Endodermal cell (in vitro differentiated cells): ENCODE results near the gene TAS2R60. TPM values are rescaled to one million over a fixed set of nuclear protein-coding genes. Genes with fewer than 3 reads are reported as not detected.

Experiments used
- DNase-seq: peaks from one replicate; pipeline ENCODE4 v3.0.0-alpha.2; 2017
- H3K27ac ChIP-seq: 2 replicates; pipeline ENCODE4 v1.5.1; 2013; ENCODE audit warnings: mild to moderate bottlenecking, low read depth, low read length, moderate library complexity
- H3K27me3 ChIP-seq: 2 replicates; pipeline ENCODE4 v1.6.1; 2013; ENCODE audit warnings: mild to moderate bottlenecking, low read length, moderate library complexity; ENCODE audit not compliant: insufficient read depth, control insufficient read depth, poor library complexity, severe bottlenecking
- H3K36me3 ChIP-seq: 2 replicates; pipeline ENCODE4 v1.7.0; 2013; ENCODE audit warnings: mild to moderate bottlenecking, low read length, moderate library complexity; ENCODE audit not compliant: control insufficient read depth, insufficient read depth
- H3K4me1 ChIP-seq: one replicate; pipeline ENCODE4 v1.7.0; 2013; ENCODE audit warnings: low read length; ENCODE audit not compliant: control insufficient read depth, insufficient read depth
- H3K4me3 ChIP-seq: 2 replicates; pipeline ENCODE4 v1.5.1; 2013; ENCODE audit warnings: mild to moderate bottlenecking, low read length, moderate library complexity
- H3K9ac ChIP-seq: 2 replicates; pipeline ENCODE4 v1.6.1; 2013; ENCODE audit warnings: mild to moderate bottlenecking, low read length, moderate library complexity; ENCODE audit not compliant: poor library complexity, severe bottlenecking; ENCODE audit errors: extremely low read depth
- H3K9me3 ChIP-seq: 2 replicates; pipeline ENCODE4 v1.6.1; 2013; ENCODE audit warnings: mild to moderate bottlenecking, low read length, moderate library complexity; ENCODE audit not compliant: control insufficient read depth
- H3K27ac Mint-ChIP-seq: 2 replicates; pipeline ENCODE4 v1.8.0; 2020; ENCODE audit warnings: mixed read lengths
- H3K27me3 Mint-ChIP-seq: 2 replicates; pipeline ENCODE4 v1.8.0; 2021; ENCODE audit warnings: mild to moderate bottlenecking, mixed read lengths; ENCODE audit not compliant: insufficient read depth
- H3K36me3 Mint-ChIP-seq: 2 replicates; pipeline ENCODE4 v1.8.0; 2020; ENCODE audit warnings: low read depth, mixed read lengths
- H3K4me1 Mint-ChIP-seq: 2 replicates; pipeline ENCODE4 v1.8.0; 2020; ENCODE audit warnings: mixed read lengths
- H3K4me3 Mint-ChIP-seq: 2 replicates; pipeline ENCODE4 v1.8.0; 2020; ENCODE audit warnings: mild to moderate bottlenecking, moderate library complexity, mixed read lengths
- H3K9me3 Mint-ChIP-seq: 2 replicates; pipeline ENCODE4 v1.8.0; 2020; ENCODE audit warnings: mild to moderate bottlenecking, mixed read lengths
- WGBS, 2 experiments: methylation state at CpG; one replicate each; pipeline versions ENCODE4 v1.1.5 to v1.1.7; 2013; ENCODE audit warnings: missing lambda C conversion rate in 2 of 2, mixed read lengths in 1 of 2; ENCODE audit not compliant: insufficient coverage in 1 of 2, insufficient read length in 1 of 2; 5-methylcytosine and 5-hydroxymethylcytosine counted together
- total RNA-seq, 2 donors: library from RNA; stranded (reverse); fragmentation: NEBNext Ultra II Directional in 1 of 2; extraction: Animal tissue kit (Norgen Biotek cat#: 25700) in 1 of 2; gene quantifications; 2 replicates in 1 of 2; 3 replicates in 1 of 2; pipeline ENCODE4 v1.2.1, GENCODE V29; 2021
- TF ChIP-seq, protein P1 (sequence below): fragments of 200-600 bp; sonication (generic); conservative IDR thresholded peaks from 2 replicates; pipeline ENCODE4 v1.5.0; 2021; ENCODE audit warnings: antibody characterized with exemption, mild to moderate bottlenecking

The TAS2R60 gene
- total RNA-seq, 2 donors from 2014 or later = 0.37 TPM; not detected in 1

GRCh38 chr7:143479055-143479766 is 36.0 kb downstream of the TAS2R60 start:
- Mint-ChIP-seq H3K36me3 (no peaks in the 10 kb centered on the region), H3K4me1 (no peaks in the 10 kb centered on the region), H3K4me3 (no peak overlapping the region), H3K9me3 (no peaks in the 10 kb centered on the region), H3K27me3 (no peaks in the 10 kb centered on the region), H3K27ac (no peak overlapping the region)
- Histone ChIP-seq H3K27me3 (no peaks in the 10 kb centered on the region), H3K27ac (no peak overlapping the region), H3K9me3 (no peaks in the 10 kb centered on the region), H3K9ac (no peak overlapping the region), H3K36me3 (no peaks in the 10 kb centered on the region), H3K4me3 (no peak overlapping the region), H3K4me1 (no peaks in the 10 kb centered on the region)
- TF ChIP-seq, protein P1, sequence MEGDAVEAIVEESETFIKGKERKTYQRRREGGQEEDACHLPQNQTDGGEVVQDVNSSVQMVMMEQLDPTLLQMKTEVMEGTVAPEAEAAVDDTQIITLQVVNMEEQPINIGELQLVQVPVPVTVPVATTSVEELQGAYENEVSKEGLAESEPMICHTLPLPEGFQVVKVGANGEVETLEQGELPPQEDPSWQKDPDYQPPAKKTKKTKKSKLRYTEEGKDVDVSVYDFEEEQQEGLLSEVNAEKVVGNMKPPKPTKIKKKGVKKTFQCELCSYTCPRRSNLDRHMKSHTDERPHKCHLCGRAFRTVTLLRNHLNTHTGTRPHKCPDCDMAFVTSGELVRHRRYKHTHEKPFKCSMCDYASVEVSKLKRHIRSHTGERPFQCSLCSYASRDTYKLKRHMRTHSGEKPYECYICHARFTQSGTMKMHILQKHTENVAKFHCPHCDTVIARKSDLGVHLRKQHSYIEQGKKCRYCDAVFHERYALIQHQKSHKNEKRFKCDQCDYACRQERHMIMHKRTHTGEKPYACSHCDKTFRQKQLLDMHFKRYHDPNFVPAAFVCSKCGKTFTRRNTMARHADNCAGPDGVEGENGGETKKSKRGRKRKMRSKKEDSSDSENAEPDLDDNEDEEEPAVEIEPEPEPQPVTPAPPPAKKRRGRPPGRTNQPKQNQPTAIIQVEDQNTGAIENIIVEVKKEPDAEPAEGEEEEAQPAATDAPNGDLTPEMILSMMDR = no peak
- no peak for DNase-seq
- WGBS, 2 experiments = 90 to 96% methylated on average over 9 to 10 of the region's 10 CpGs

DNA sequence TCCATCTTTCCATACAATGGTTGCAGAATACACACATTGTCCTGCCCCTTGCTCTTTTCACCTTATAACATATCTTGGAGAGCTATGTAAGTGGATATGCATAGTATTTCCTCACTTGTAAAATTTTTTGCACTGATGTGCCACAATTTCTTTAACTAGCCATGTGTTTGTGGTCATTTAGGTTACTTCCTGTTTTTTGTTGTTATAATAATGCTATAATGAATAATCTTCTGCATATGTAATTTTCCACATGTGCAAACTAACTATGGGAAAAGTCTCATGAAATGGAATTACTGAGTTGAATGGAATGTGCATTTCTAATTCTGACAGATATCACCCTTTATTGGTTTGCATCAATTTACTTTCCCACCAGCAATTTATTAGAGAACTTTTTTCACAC is 37.2 kb downstream of the TAS2R60 start:
- no peaks in the 10 kb centered on the region for H3K4me1 Mint-ChIP-seq
- TF ChIP-seq, protein P1 = no peak
- no peaks in the 10 kb centered on the region for H3K36me3 ChIP-seq
- H3K9me3 Mint-ChIP-seq = no peaks in the 10 kb centered on the region
- no peaks in the 10 kb centered on the region for H3K4me1 ChIP-seq
- no peaks in the 10 kb centered on the region for H3K27me3 ChIP-seq
- H3K36me3 Mint-ChIP-seq = no peaks in the 10 kb centered on the region
- no peaks in the 10 kb centered on the region for H3K27me3 Mint-ChIP-seq
- H3K4me3 ChIP-seq = no peak overlapping the region
- no peaks in the 10 kb centered on the region for H3K9me3 ChIP-seq
- H3K9ac ChIP-seq = no peak overlapping the region
- H3K27ac Mint-ChIP-seq = no peak overlapping the region
- H3K27ac ChIP-seq = no peak overlapping the region
- no peak overlapping the region for H3K4me3 Mint-ChIP-seq
- DNase-seq = no peak

DNA sequence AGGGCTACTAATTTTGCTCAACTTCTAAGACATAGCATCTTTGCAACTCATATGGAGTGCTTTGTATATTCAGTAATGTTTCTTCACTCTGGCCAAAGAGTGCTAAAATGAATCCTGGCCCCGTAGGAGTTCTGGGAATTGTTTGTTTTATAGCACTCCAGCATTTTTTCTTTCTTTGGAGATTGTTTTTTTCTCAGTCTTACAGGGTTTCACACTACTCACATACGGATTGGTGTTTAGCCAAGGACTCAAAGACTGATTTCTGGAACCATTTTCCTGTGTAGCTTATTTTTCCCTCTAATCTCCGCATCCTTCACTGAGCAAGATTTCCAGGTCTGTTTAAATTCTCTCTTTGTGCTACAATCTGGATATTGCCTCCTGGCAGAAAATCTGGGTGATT is 40.9 kb downstream of the TAS2R60 start:
- no peaks in the 10 kb centered on the region for H3K36me3 Mint-ChIP-seq
- H3K4me1 Mint-ChIP-seq = no peaks in the 10 kb centered on the region
- Histone ChIP-seq H3K27ac (no peak overlapping the region), H3K36me3 (no peaks in the 10 kb centered on the region), H3K4me3 (no peak overlapping the region), H3K9me3 (no peaks in the 10 kb centered on the region), H3K4me1 (no peaks in the 10 kb centered on the region), H3K27me3 (no peaks in the 10 kb centered on the region), H3K9ac (no peak overlapping the region)
- H3K27me3 Mint-ChIP-seq = no peaks in the 10 kb centered on the region
- WGBS, 2 experiments = 81 to 90% methylated on average over 2 to 3 of the region's 3 CpGs
- H3K4me3 Mint-ChIP-seq = no peak overlapping the region
- no peak overlapping the region for H3K27ac Mint-ChIP-seq
- TF ChIP-seq, protein P1 = no peak
- no peaks in the 10 kb centered on the region for H3K9me3 Mint-ChIP-seq
- no peak for DNase-seq
